Astrocyte (in vitro differentiated cells and primary cell): ENCODE data around the gene TTPAL. TPM values are rescaled to one million over a fixed set of nuclear protein-coding genes. Genes with fewer than 3 reads are reported as not detected.

ENCODE experiments used
- DNase-seq: peaks from one replicate; pipeline ENCODE4 v3.0.0-alpha.2; 2010; ENCODE audit warnings: low read depth
- FAIRE-seq: peaks from 2 replicates; lab custom pipeline; 2011; peaks lifted over from hg19 to GRCh38; lab: Jason Lieb, UNC
- H2AFZ ChIP-seq: 2 replicates; pipeline ENCODE4 v1.6.0; 2012; ENCODE audit warnings: low read depth, low read length, inconsistent platforms
- H3K27ac ChIP-seq: 2 replicates; pipeline ENCODE4 v1.5.1; 2011; ENCODE audit warnings: low read depth, low read length, inconsistent platforms
- H3K27me3 ChIP-seq: 2 replicates; pipeline ENCODE4 v1.6.0; 2011; ENCODE audit warnings: low read length, inconsistent platforms; ENCODE audit not compliant: insufficient read depth
- H3K36me3 ChIP-seq: 2 replicates; pipeline ENCODE4 v1.5.1; 2011; ENCODE audit warnings: low read length, inconsistent platforms; ENCODE audit not compliant: insufficient read depth
- H3K4me1 ChIP-seq: 2 replicates; pipeline ENCODE4 v1.5.1; 2011; ENCODE audit warnings: low read length, inconsistent platforms; ENCODE audit not compliant: insufficient read depth
- H3K4me2 ChIP-seq: 2 replicates; pipeline ENCODE4 v1.6.0; 2012; ENCODE audit warnings: low read length, inconsistent platforms
- H3K4me3 ChIP-seq: 2 replicates; pipeline ENCODE4 v1.5.1; 2011; ENCODE audit warnings: low read depth, mild to moderate bottlenecking, low read length, inconsistent platforms; ENCODE audit not compliant: insufficient read depth
- H3K79me2 ChIP-seq: 2 replicates; pipeline ENCODE4 v1.6.0; 2012; ENCODE audit warnings: mild to moderate bottlenecking, low read length, inconsistent platforms; ENCODE audit not compliant: insufficient read depth
- H3K9ac ChIP-seq: 2 replicates; pipeline ENCODE4 v1.6.0; 2012; ENCODE audit warnings: mild to moderate bottlenecking, low read length, inconsistent platforms
- H3K9me3 ChIP-seq: 2 replicates; pipeline ENCODE4 v1.5.1; 2012; ENCODE audit warnings: low read depth, mild to moderate bottlenecking, low read length, inconsistent platforms; ENCODE audit not compliant: insufficient read depth
- H4K20me1 ChIP-seq: 2 replicates; pipeline ENCODE4 v1.6.0; 2012; ENCODE audit warnings: low read length, inconsistent platforms; ENCODE audit not compliant: insufficient read depth
- H3K27ac Mint-ChIP-seq: one replicate; pipeline ENCODE4 v1.8.0; 2021; ENCODE audit warnings: mild to moderate bottlenecking, mixed read lengths; ENCODE audit not compliant: unreplicated experiment
- H3K27me3 Mint-ChIP-seq: one replicate; pipeline ENCODE4 v1.8.0; 2021; ENCODE audit warnings: low read depth, mixed read lengths; ENCODE audit not compliant: unreplicated experiment
- H3K36me3 Mint-ChIP-seq: one replicate; pipeline ENCODE4 v1.8.0; 2021; ENCODE audit warnings: low read depth, mixed read lengths; ENCODE audit not compliant: unreplicated experiment
- H3K4me1 Mint-ChIP-seq: one replicate; pipeline ENCODE4 v1.8.0; 2021; ENCODE audit warnings: low read depth, mixed read lengths; ENCODE audit not compliant: unreplicated experiment
- H3K4me3 Mint-ChIP-seq: one replicate; pipeline ENCODE4 v1.8.0; 2021; ENCODE audit warnings: mild to moderate bottlenecking, moderate library complexity, mixed read lengths; ENCODE audit not compliant: unreplicated experiment
- H3K9me3 Mint-ChIP-seq: one replicate; pipeline ENCODE4 v1.8.0; 2021; ENCODE audit warnings: mild to moderate bottlenecking, mixed read lengths; ENCODE audit not compliant: unreplicated experiment
- EZH2 ChIP-seq: IDR thresholded peaks from 2 replicates; pipeline ENCODE4 v1.6.1; 2012; ENCODE audit warnings: mild to moderate bottlenecking, low read length, inconsistent platforms; ENCODE audit not compliant: insufficient read depth
- total RNA-seq: library from RNA; stranded (reverse); gene quantifications from 2 replicates; pipeline ENCODE4 v1.2.1, GENCODE V29; 2021
- TF ChIP-seq, protein P1 (sequence below): IDR thresholded peaks from 2 replicates; pipeline ENCODE4 v1.5.1; 2011; ENCODE audit warnings: low read depth, mild to moderate bottlenecking, inconsistent platforms, low read length, moderate library complexity; ENCODE audit not compliant: insufficient read depth

The TTPAL gene
- total RNA-seq, 1 donor from 2014 or later, result 23.3 TPM

DNA sequence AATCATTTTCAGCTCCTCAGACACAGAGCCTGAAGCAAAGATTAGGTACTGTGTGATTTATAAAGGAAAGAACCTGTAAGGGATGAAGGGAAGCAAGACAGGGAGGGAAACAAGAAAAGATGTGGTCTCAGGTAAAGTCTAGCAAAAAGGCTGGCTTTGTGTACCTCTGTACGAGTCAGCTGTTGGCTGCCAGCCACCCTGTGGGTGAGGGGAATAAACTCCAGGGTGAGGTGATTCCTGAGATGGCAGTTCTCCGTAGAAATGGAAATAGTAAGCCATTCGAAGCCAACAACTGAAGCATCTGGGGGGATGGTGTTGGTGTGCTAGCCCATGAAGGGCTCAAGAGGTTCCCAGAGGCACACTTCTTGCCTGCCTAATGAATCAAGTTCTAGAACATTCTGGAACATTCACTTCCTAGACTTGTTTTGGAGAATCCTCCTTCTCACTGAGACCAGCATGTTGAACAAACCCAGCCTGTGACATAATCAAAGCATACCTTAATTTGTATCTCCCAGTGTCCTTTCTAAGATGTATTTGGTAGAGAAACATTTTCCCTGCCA, 10.6 kb upstream of the TTPAL start:
- H3K4me1 ChIP-seq, result no peaks in the 10 kb centered on the region
- H3K9ac ChIP-seq, result no peak overlapping the region
- Mint-ChIP-seq H3K4me3 (no peak overlapping the region), H3K36me3 (no peaks in the 10 kb centered on the region), H3K27ac (no peak overlapping the region), H3K9me3 (peaks cover 3% of the 10 kb centered on the region), H3K4me1 (no peaks in the 10 kb centered on the region), H3K27me3 (peaks cover 12% of the 10 kb centered on the region)
- no peaks in the 10 kb centered on the region for H3K79me2 ChIP-seq
- H2AFZ ChIP-seq, result no peak overlapping the region
- H3K36me3 ChIP-seq, result no peaks in the 10 kb centered on the region
- H4K20me1 ChIP-seq, result no peaks in the 10 kb centered on the region
- TF ChIP-seq EZH2, result no peak
- TF ChIP-seq, protein P1, sequence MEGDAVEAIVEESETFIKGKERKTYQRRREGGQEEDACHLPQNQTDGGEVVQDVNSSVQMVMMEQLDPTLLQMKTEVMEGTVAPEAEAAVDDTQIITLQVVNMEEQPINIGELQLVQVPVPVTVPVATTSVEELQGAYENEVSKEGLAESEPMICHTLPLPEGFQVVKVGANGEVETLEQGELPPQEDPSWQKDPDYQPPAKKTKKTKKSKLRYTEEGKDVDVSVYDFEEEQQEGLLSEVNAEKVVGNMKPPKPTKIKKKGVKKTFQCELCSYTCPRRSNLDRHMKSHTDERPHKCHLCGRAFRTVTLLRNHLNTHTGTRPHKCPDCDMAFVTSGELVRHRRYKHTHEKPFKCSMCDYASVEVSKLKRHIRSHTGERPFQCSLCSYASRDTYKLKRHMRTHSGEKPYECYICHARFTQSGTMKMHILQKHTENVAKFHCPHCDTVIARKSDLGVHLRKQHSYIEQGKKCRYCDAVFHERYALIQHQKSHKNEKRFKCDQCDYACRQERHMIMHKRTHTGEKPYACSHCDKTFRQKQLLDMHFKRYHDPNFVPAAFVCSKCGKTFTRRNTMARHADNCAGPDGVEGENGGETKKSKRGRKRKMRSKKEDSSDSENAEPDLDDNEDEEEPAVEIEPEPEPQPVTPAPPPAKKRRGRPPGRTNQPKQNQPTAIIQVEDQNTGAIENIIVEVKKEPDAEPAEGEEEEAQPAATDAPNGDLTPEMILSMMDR, result no peak
- no peaks in the 10 kb centered on the region for H3K9me3 ChIP-seq
- H3K4me2 ChIP-seq, result no peak overlapping the region
- DNase-seq, result no peak
- no peak for FAIRE-seq
- H3K27ac ChIP-seq, result no peak overlapping the region
- no peak overlapping the region for H3K4me3 ChIP-seq
- peaks cover 6% of the 10 kb centered on the region for H3K27me3 ChIP-seq

DNA sequence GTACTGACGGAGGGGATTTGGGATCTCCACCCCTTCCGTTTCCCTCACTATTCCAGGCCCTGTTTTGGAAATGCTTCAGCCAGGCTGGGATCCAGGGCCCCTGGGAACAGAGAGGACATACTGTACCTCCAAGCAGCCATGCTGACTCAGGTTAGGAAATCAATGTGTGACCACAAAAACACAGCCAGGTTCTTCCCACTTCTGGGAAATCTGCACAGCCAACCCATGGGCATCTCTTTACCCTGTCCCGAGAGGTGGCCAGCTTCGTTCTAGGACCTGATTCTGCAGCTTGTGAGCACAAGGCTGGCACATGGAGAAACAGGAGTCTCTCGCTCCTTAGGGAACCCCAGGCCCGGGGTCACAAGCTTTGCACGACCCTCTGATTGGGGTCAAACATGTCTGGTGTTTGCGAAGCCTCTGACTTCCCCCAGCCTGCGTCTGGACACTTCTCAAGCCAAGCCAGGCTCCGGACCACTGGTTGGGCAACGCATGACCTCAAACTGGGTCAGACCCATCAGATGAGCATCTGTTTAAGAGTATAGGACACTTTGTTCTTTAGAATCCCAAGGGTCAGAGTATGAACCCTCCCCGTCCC, 8.3 kb upstream of the TTPAL start:
- H3K27ac ChIP-seq, result no peak overlapping the region
- H3K4me1 Mint-ChIP-seq, result no peaks in the 10 kb centered on the region

More for the DNA sequence above, 8.3 kb upstream of the TTPAL start:
- Histone ChIP-seq H3K4me1 (no peaks in the 10 kb centered on the region), H3K79me2 (no peaks in the 10 kb centered on the region), H4K20me1 (no peaks in the 10 kb centered on the region), H2AFZ (no peak overlapping the region), H3K9ac (no peak overlapping the region), H3K9me3 (no peaks in the 10 kb centered on the region), H3K36me3 (no peaks in the 10 kb centered on the region), H3K4me2 (no peak overlapping the region), H3K4me3 (no peak overlapping the region), H3K27me3 (peaks cover 9% of the 10 kb centered on the region)
- Mint-ChIP-seq H3K4me3 (no peak overlapping the region), H3K9me3 (peaks cover 3% of the 10 kb centered on the region), H3K27me3 (peaks cover 7% of the 10 kb centered on the region), H3K36me3 (no peaks in the 10 kb centered on the region), H3K27ac (no peak overlapping the region)
- FAIRE-seq, result no peak
- DNase-seq, result no peak
- no peak for TF ChIP-seq EZH2
- TF ChIP-seq, protein P1, result no peak
